Cardiac septum (tissue), 1 donor: ENCODE results near the gene COX8A. TPM values are rescaled to one million over a fixed set of nuclear protein-coding genes. Genes with fewer than 3 reads are reported as not detected.

Source experiments
- DNase-seq: peaks from one replicate; pipeline ENCODE4 v3.0.0-alpha.2; 2020; ENCODE audit warnings: low spot score
- intact Hi-C: fragments of 100-400 bp; cut with DNase I; formaldehyde crosslinking; loops from one replicate; pipeline ENCODE4 v1.14.0; 2022
- total RNA-seq: library from RNA; stranded (reverse); fragmentation: NEBNext Ultra II Directional; extraction: Animal tissue kit (Norgen Biotek cat#: 25700); gene quantifications from one replicate; pipeline ENCODE4 v1.2.1, GENCODE V29; 2021
- donor health status: DM: no; HTN: no; CAD: no.

COX8A gene
- total RNA-seq, 1 donor from 2014 or later, result 877 TPM

GRCh38 chr11:63999349-64000025 lies 25.1 kb downstream of the COX8A start:
- intact Hi-C loops, result loop anchor here (1.0 kb wide), 1 partner anchor 149 kb away; no protein-coding TSS in a partner anchor
- DNase-seq, result no peak

- intact Hi-C loops, result loop anchor here (1.0 kb wide), 1 partner anchor 148 kb away; no protein-coding TSS in a partner anchor
Observed at GRCh38 chr11:64000026-64000739, 25.8 kb downstream of the COX8A start.

GRCh38 chr11:64000740-64001483 lies 26.5 kb downstream of the COX8A start:
- intact Hi-C loops, result loop anchor here (1.0 kb wide), 1 partner anchor 147 kb away; no protein-coding TSS in a partner anchor
- DNase-seq, result no peak

More at GRCh38 chr11:64000026-64000739, 25.8 kb downstream of the COX8A start:
- no peak for DNase-seq

- DNase-seq, result no peak
- intact Hi-C loops, result no loop called here
Observed at GRCh38 chr11:64001484-64002420, 27.3 kb downstream of the COX8A start.

GRCh38 chr11:64003807-64004589 lies 29.6 kb downstream of the COX8A start:
- DNase-seq, result no peak
- intact Hi-C loops, result no loop called here

- DNase-seq, result no peak
- intact Hi-C loops, result no loop called here
Observed at GRCh38 chr11:64004590-64004984, 30.2 kb downstream of the COX8A start.

- intact Hi-C loops, result no loop called here
- no peak for DNase-seq
Observed at GRCh38 chr11:64005691-64006090, 31.3 kb downstream of the COX8A start.

GRCh38 chr11:64006398-64006797 lies 32.0 kb downstream of the COX8A start:
- DNase-seq, result no peak
- intact Hi-C loops, result no loop called here

- intact Hi-C loops, result no loop called here
- DNase-seq, result no peak
Observed at GRCh38 chr11:64007160-64007628, 32.8 kb downstream of the COX8A start.

GRCh38 chr11:64007629-64008282 lies 33.3 kb downstream of the COX8A start:
- intact Hi-C loops, result no loop called here
- DNase-seq, result peak; percentile 87

GRCh38 chr11:64008283-64008913 lies 34.0 kb downstream of the COX8A start:
- intact Hi-C loops, result no loop called here

GRCh38 chr11:64008914-64009633 lies 34.7 kb downstream of the COX8A start:
- no peak for DNase-seq
- intact Hi-C loops, result no loop called here

More at GRCh38 chr11:64008283-64008913, 34.0 kb downstream of the COX8A start:
- DNase-seq, result no peak

- no peak for DNase-seq
- intact Hi-C loops, result no loop called here
Observed at GRCh38 chr11:64009710-64010109, 35.3 kb downstream of the COX8A start.

- no peak for DNase-seq
- intact Hi-C loops, result no loop called here
Observed at GRCh38 chr11:64010783-64011182, 36.4 kb downstream of the COX8A start.

- DNase-seq, result no peak
- intact Hi-C loops, result no loop called here
Observed at GRCh38 chr11:64011371-64011770, 37.0 kb downstream of the COX8A start.

GRCh38 chr11:64013141-64013896 lies 38.9 kb downstream of the COX8A start:
- no peak for DNase-seq
- intact Hi-C loops, result no loop called here
